Psoas muscle (tissue), 8 donors: ENCODE measurements around the gene MBOAT7. TPM values are rescaled to one million over a fixed set of nuclear protein-coding genes. Genes with fewer than 3 reads are reported as not detected.
"Not testable (repeated sequence)": the region's sequence is repeated elsewhere in the genome, so short reads cannot be mapped to it uniquely, and the experiment has no call there.

Experiments used
- ATAC-seq, 4 donors: fragments of 200-7000 bp; cut with Tn5 transposase; one replicate each; pipeline ENCODE4 v1.9.1; 2020; ENCODE audit warnings: moderate library complexity in 3 of 4, mild to moderate bottlenecking in 2 of 4
- DNase-seq, 2 donors: peaks; one replicate each; pipeline ENCODE4 v3.0.0-alpha.2; 2020
- H3K27ac ChIP-seq: fragments of 200-600 bp; one replicate; pipeline ENCODE4 v1.8.0; 2022
- H3K27me3 ChIP-seq, 3 donors: fragments of 200-600 bp in 1 of 3; one replicate each; pipeline versions ENCODE4 v1.6.1 to v1.8.0; 2013 to 2022; ENCODE audit warnings: low read length in 2 of 3, mild to moderate bottlenecking in 2 of 3, moderate library complexity in 1 of 3; ENCODE audit not compliant: insufficient read depth in 3 of 3
- H3K36me3 ChIP-seq, 2 donors: fragments of 200-600 bp in 1 of 2; one replicate each; pipeline versions ENCODE4 v1.6.1 to v1.8.0; 2013 to 2022; ENCODE audit warnings: low read depth in 1 of 2, mild to moderate bottlenecking in 1 of 2, moderate library complexity in 1 of 2; ENCODE audit not compliant: insufficient read depth in 1 of 2
- H3K4me1 ChIP-seq: fragments of 200-600 bp; one replicate; pipeline ENCODE4 v1.8.0; 2022
- H3K4me3 ChIP-seq: fragments of 200-600 bp; one replicate; pipeline ENCODE4 v1.8.0; 2022; ENCODE audit warnings: mild to moderate bottlenecking
- H3K9me3 ChIP-seq: fragments of 200-600 bp; one replicate; pipeline ENCODE4 v1.8.0; 2022
- CTCF ChIP-seq: fragments of 200-600 bp; IDR thresholded peaks from one replicate; pipeline ENCODE4 v1.8.0; 2022; ENCODE audit warnings: antibody characterized with exemption
- WGBS, 3 donors: extraction: QIAGEN DNeasy Blood & Tissue Kit; methylation state at CpG; one replicate each; pipeline versions ENCODE4 v1.1.6 to v1.1.7; 2013; 5-methylcytosine and 5-hydroxymethylcytosine counted together
- intact Hi-C, 2 donors: fragments of 100-400 bp; cut with DNase I; formaldehyde crosslinking; loops; one replicate each; pipeline versions ENCODE4 v1.11.0 to v1.14.2; 2022
- polyA plus RNA-seq, 3 donors: library from polyadenylated mRNA; stranded (reverse); fragments of 200-250 nt; gene quantifications; one replicate each; pipeline ENCODE4 v1.2.3, GENCODE V29; 2013
- total RNA-seq, 4 donors: library from RNA; stranded (reverse); fragmentation: NEBNext Ultra II Directional in 2 of 4; extraction: Animal tissue kit (Norgen Biotek cat#: 25700) in 2 of 4; gene quantifications; one replicate each; pipeline versions ENCODE4 v1.2.1 to v1.2.4, GENCODE V29; 2021 to 2023
- donor health status: healthy with polysubstance abuse.
- donor health status: DM: no; HTN: no; CAD: no; lungs with moderate emphysema.
- donor health status: Bipolar disorder and iron deficiency.
- donor health status: healthy.
- donor health status: DM: yes; HTN: yes; CAD: no.
- donor health status: DM: no; HTN: no; CAD: no.
- donor health status: DM: no; HTN: no; CAD: no.
- donor health status: DM: yes; HTN: yes; CAD: no.

Gene MBOAT7
- total and polyA plus RNA-seq, 7 donors = 6.2 to 17.8 (median 10.1) TPM

GRCh38 chr19:54199401-54199800 is 10.0 kb upstream of the MBOAT7 start:
- Histone ChIP-seq H3K4me1 (peaks cover 28% of the 10 kb centered on the region), H3K36me3 (peaks cover 8 to 50% of the 10 kb centered on the region in 2 donors), H3K4me3 (no peak overlapping the region), H3K27ac (no peak overlapping the region), H3K9me3 (no peaks in the 10 kb centered on the region), H3K27me3 (no peaks in the 10 kb centered on the region)
- 92% methylated on average over 16 of the region's 16 CpGs for WGBS, 3 donors
- intact Hi-C loops = no loop called here
- TF ChIP-seq CTCF = no peak
- ATAC-seq (no peak), DNase-seq (no peak)

GRCh38 chr19:54197121-54197520 is 7.7 kb upstream of the MBOAT7 start:
- no peak for ATAC-seq
- peaks cover 8 to 50% of the 10 kb centered on the region in 2 donors for H3K36me3 ChIP-seq
- no peaks in the 10 kb centered on the region for H3K9me3 ChIP-seq
- no peaks in the 10 kb centered on the region for H3K27me3 ChIP-seq
- no peak for DNase-seq
- no peak overlapping the region for H3K27ac ChIP-seq
- no peak for TF ChIP-seq CTCF
- peaks cover 9% of the 10 kb centered on the region for H3K4me1 ChIP-seq
- intact Hi-C loops = no loop called here
- 66 to 76% (median 69%) methylated on average over 3 of the region's 3 CpGs for WGBS, 3 donors
- H3K4me3 ChIP-seq = no peak overlapping the region

- whole genome bisulfite sequencing, 3 donors = 94 to 96% (median 94%) methylated on average over 7 of the region's 7 CpGs
- Histone ChIP-seq H3K4me3 (no peak overlapping the region), H3K27ac (no peak overlapping the region), H3K9me3 (no peaks in the 10 kb centered on the region), H3K36me3 (peaks cover 6 to 49% of the 10 kb centered on the region in 2 donors), H3K27me3 (no peaks in the 10 kb centered on the region), H3K4me1 (peaks cover 9% of the 10 kb centered on the region)
- ATAC-seq (no peak), DNase-seq (no peak)
- no peak for TF ChIP-seq CTCF
- intact Hi-C loops = no loop called here
These were observed 7.2 kb upstream of the MBOAT7 start for GRCh38 chr19:54196536-54196935.

GRCh38 chr19:54194463-54194862 is 5.1 kb upstream of the MBOAT7 start:
- H3K27me3 ChIP-seq, intact Hi-C loops, H3K4me3 ChIP-seq, ATAC-seq, H3K9me3 ChIP-seq, DNase-seq, H3K4me1 ChIP-seq, H3K27ac ChIP-seq: not testable (repeated sequence)
- peaks cover 6 to 45% of the 10 kb centered on the region in 2 donors for H3K36me3 ChIP-seq
- 93 to 95% (median 95%) methylated on average over 12 of the region's 12 CpGs for WGBS, 3 donors

GRCh38 chr19:54193011-54193410 is 3.6 kb upstream of the MBOAT7 start:
- Histone ChIP-seq H3K4me1 (peaks cover 17% of the 10 kb centered on the region), H3K4me3 (no peak overlapping the region), H3K9me3 (no peaks in the 10 kb centered on the region), H3K36me3 (peaks cover 6 to 44% of the 10 kb centered on the region in 2 donors), H3K27me3 (no peaks in the 10 kb centered on the region), H3K27ac (no peak overlapping the region)
- TF ChIP-seq CTCF = no peak
- no peak for DNase-seq
- ATAC-seq = no peak
- 90 to 93% (median 91%) methylated on average over 11 of the region's 11 CpGs for WGBS, 3 donors
- intact Hi-C loops = no loop called here
